ENCODE results near the gene TBCE.
A peak's percentile ranks its signal among the peaks of the same experiment; 100 is the strongest.

TBCE gene

DNA sequence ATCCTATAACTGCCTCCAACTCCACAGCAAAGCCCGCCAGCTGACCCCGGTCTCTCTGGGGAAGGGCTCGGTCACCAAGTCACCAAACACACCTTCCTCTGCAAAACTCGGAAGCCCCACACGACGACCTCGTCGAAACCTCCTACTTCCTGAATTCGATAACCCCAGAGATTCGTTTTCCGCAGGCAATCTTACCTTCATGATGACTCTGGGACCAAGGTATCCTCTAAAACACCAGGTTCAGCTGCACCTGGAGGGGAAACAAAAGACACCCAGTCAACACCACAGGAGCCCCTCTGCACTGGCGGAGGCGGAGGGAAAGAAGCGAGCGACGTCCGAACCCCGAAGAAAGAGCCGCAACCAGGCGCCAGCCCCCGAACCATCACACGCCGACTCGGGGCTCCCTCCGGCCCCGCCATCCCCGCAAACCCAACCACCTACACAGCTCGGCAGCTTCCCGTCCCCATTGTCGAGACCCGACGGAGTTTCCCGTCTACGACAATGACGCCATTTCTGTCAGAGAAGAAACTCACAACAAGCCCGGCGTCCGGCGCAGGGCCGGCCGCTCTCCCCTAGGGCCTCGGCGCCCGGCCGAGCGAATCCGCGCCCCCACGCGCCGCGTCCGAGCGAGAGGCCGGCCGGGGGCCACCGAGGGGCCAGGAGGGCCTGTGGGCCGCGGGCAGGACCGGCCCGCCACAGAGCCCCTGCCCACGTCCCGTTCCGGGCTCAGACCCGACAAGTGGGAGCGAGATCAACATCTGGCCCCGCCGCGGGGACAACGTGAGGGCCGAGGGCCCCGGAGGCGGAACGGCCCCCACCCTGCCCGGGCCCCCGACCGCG, 40.3 kb upstream of the TBCE start:
- TF ChIP-seq CTCF (IDR thresholded peaks at IDR 0.05; ENCODE audit: insufficient read depth, low read length, poor library complexity, severe bottlenecking) (no peak), EZH2phosphoT487 (conservative IDR thresholded peaks at IDR 0.05; ENCODE audit: low read length) (no peak)
- Histone ChIP-seq H3K4me3 (ENCODE audit: insufficient read depth, low read length, poor library complexity, severe bottlenecking) (peak overlapping the region; percentile 78), H3K79me2 (ENCODE audit: insufficient read depth, low read length) (peaks cover 90% of the 10 kb centered on the region), H3K9me3 (ENCODE audit: insufficient read depth, low read length) (no peaks in the 10 kb centered on the region), H3K9ac (ENCODE audit: low read length) (peak overlapping the region; percentile 95), H4K20me1 (ENCODE audit: low read depth, low read length) (peaks cover 20% of the 10 kb centered on the region), H3K36me3 (ENCODE audit: low read length) (no peaks in the 10 kb centered on the region; the same call in 1 of the 2 replicates), H3K9me2 (replicated peaks; ENCODE audit: insufficient read depth, low read length) (no peaks in the 10 kb centered on the region), H3K27ac (ENCODE audit: low read depth, low read length) (peak overlapping the region; percentile 78), H3F3A (ENCODE audit: insufficient read depth) (peaks cover 30% of the 10 kb centered on the region), H3K4me2 (ENCODE audit: low read depth, low read length, poor library complexity, severe bottlenecking) (peak overlapping the region; percentile 96), H3K27me3 (ENCODE audit: low read length) (no peaks in the 10 kb centered on the region), H2AFZ (ENCODE audit: low read depth, low read length, severe bottlenecking) (peak overlapping the region; percentile 11)

GRCh38 chr1:235327559-235328270, 39.5 kb upstream of the TBCE start, which contains the start of gene ARID4B:
Gene ARID4B (minus strand): TSS chr1:235328179. CDS start chr1:235326919, 1,260 bp downstream.
- peaks cover 90% of the 10 kb centered on the region for H3K79me2 ChIP-seq (ENCODE audit: insufficient read depth, low read length)

More at GRCh38 chr1:235327559-235328270, 39.5 kb upstream of the TBCE start, which contains the start of gene ARID4B:
- Histone ChIP-seq H3K9me3 (ENCODE audit: insufficient read depth, low read length) (no peaks in the 10 kb centered on the region), H3K4me3 (ENCODE audit: insufficient read depth, low read length, poor library complexity, severe bottlenecking) (peak within 1 kb of the TSS; percentile 78), H3K36me3 (ENCODE audit: low read length) (no peaks in the 10 kb centered on the region; the same call in 1 of the 2 replicates), H3K27me3 (ENCODE audit: low read length) (no peaks in the 10 kb centered on the region), H3F3A (ENCODE audit: insufficient read depth) (peaks cover 30% of the 10 kb centered on the region), H3K9ac (ENCODE audit: low read length) (peak within 1 kb of the TSS; percentile 95), H3K27ac (ENCODE audit: low read depth, low read length) (peak within 1 kb of the TSS; percentile 85), H2AFZ (ENCODE audit: low read depth, low read length, severe bottlenecking) (peak within 1 kb of the TSS; percentile 62), H4K20me1 (ENCODE audit: low read depth, low read length) (peaks cover 14% of the 10 kb centered on the region), H3K9me2 (replicated peaks; ENCODE audit: insufficient read depth, low read length) (no peaks in the 10 kb centered on the region), H3K4me2 (ENCODE audit: low read depth, low read length, poor library complexity, severe bottlenecking) (peak within 1 kb of the TSS; percentile 96)
- no peak for TF ChIP-seq EZH2phosphoT487 (conservative IDR thresholded peaks at IDR 0.05; ENCODE audit: low read length)
- TF ChIP-seq CTCF (IDR thresholded peaks at IDR 0.05; ENCODE audit: insufficient read depth, low read length, poor library complexity, severe bottlenecking): no peak
